Measurements from ENCODE around the gene CCDC148. TPM values are rescaled to one million over a fixed set of nuclear protein-coding genes. Genes with fewer than 3 reads are reported as not detected.
"Not testable (repeated sequence)": the region's sequence is repeated elsewhere in the genome, so short reads cannot be mapped to it uniquely, and the experiment has no call there.

CCDC148 gene
- total RNA-seq, 1 experiment from 2014 or later = not detected

DNA sequence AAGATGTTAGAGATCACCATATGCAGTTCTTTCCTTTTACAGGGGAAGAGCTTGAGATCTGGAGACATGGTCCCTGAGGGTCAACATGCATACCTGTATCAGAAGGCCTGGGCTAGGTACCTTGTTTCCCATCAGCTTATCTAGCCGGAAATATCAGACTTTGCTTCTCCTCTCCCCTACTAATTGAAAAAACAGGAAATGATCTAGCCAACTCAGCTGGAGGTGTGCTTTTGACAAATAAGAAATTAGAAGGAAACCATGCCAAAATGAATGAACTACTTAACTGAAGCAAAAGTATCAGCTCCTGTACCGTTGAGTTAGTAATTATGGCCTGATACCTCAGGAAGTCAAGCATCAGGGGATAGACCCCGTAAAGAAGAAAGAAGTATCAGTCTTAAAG is 20.6 kb upstream of the CCDC148 start:
- no peaks in the 10 kb centered on the region for H3K79me2 ChIP-seq (ENCODE audit: low read length)
- H3K4me3 ChIP-seq (ENCODE audit: low read length) = no peak overlapping the region
- no peak for DNase-seq
- H3K36me3 ChIP-seq (ENCODE audit: insufficient read depth, low read length) = no peaks in the 10 kb centered on the region
- no peaks in the 10 kb centered on the region for H3K27me3 ChIP-seq (ENCODE audit: low read length)
- no peaks in the 10 kb centered on the region for H3K9me3 ChIP-seq (ENCODE audit: low read length)
- H3K4me1 ChIP-seq (ENCODE audit: low read length) = no peaks in the 10 kb centered on the region
- H4K20me1 ChIP-seq (ENCODE audit: insufficient read depth, low read depth, low read length) = no peaks in the 10 kb centered on the region
- no peak overlapping the region for H3K9ac ChIP-seq (ENCODE audit: low read length)
- no peak overlapping the region for H2AFZ ChIP-seq (ENCODE audit: low read length)
- H3K4me2 ChIP-seq (ENCODE audit: low read depth, low read length, poor library complexity, severe bottlenecking) = no peak overlapping the region
- H3K27ac ChIP-seq (ENCODE audit: low read length) = no peak overlapping the region
- no peaks in the 10 kb centered on the region; the same call in 1 of the 2 replicates for H3K9me2 ChIP-seq (replicated peaks; ENCODE audit: insufficient read depth, low read length)

DNA sequence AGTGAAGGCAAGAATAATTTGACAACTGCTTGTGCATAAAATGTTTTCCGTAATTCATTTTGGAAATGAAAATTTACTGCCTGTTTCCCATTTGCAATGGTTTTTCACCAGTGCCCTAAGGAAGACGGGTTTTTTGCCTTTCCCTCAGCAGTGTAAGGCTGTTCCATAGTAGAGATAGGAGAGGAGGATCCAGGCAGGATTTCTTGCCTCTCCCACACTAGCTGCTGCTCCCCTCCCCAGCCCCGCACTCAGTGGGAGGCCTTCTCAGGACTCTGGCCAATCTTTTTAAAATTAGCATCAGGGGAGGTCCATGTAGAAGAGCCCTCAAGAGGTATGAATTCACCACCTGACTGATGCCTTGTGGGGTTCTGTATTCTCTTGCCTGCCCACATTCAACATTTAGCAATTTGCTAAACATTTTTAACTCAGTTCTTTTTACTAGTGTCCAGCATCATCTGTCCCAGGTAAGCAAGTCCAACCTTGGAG is 18.0 kb upstream of the CCDC148 start:
- H3K4me2 ChIP-seq (ENCODE audit: low read depth, low read length, poor library complexity, severe bottlenecking); H3K36me3 ChIP-seq (ENCODE audit: insufficient read depth, low read length); H3K4me3 ChIP-seq (ENCODE audit: low read length); H3K27ac ChIP-seq (ENCODE audit: low read length); H3K4me1 ChIP-seq (ENCODE audit: low read length); H3K9me2 ChIP-seq (replicated peaks; ENCODE audit: insufficient read depth, low read length); DNase-seq; H3K9me3 ChIP-seq (ENCODE audit: low read length); H3K79me2 ChIP-seq (ENCODE audit: low read length); H3K9ac ChIP-seq (ENCODE audit: low read length); H4K20me1 ChIP-seq (ENCODE audit: insufficient read depth, low read depth, low read length); H3K27me3 ChIP-seq (ENCODE audit: low read length); H2AFZ ChIP-seq (ENCODE audit: low read length): not testable (repeated sequence)

DNA sequence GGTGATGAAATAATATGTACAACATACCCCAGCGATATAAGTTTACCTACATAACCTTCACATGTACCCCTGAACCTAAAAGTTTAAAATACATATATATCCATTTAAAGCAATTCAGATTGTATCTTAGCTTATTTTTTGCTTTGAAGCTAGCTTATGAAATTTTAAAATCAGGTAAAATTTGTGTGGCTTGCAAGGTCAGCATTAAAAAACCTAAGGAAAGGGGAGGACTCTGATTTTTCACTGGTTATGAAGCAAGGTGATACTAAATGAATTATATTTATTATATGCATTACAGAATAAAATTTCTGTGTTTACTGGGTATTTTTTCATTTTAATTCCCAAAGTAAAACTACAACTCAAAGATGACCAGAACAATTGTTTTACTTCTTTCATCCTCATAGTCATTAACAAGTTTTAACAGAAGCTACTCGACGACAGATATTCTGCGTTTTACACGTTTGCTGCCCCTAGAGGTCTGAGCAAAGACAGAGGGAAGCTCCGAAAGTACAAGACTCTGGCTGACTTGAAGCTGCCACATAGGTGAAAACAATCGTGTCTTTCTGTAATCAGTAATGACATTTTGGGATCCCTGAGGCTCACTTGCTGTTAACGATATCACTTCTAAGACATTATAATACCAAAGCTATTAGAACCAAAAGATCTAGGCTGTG is 17.3 kb upstream of the CCDC148 start:
- Histone ChIP-seq H3K36me3 (ENCODE audit: insufficient read depth, low read length) (no peaks in the 10 kb centered on the region), H2AFZ (ENCODE audit: low read length) (no peak overlapping the region), H4K20me1 (ENCODE audit: insufficient read depth, low read depth, low read length) (no peaks in the 10 kb centered on the region), H3K27ac (ENCODE audit: low read length) (no peak overlapping the region), H3K79me2 (ENCODE audit: low read length) (no peaks in the 10 kb centered on the region), H3K9ac (ENCODE audit: low read length) (no peak overlapping the region), H3K4me2 (ENCODE audit: low read depth, low read length, poor library complexity, severe bottlenecking) (no peak overlapping the region), H3K9me3 (ENCODE audit: low read length) (no peaks in the 10 kb centered on the region), H3K4me3 (ENCODE audit: low read length) (no peak overlapping the region), H3K9me2 (replicated peaks; ENCODE audit: insufficient read depth, low read length) (no peaks in the 10 kb centered on the region; the same call in 1 of the 2 replicates), H3K4me1 (ENCODE audit: low read length) (no peaks in the 10 kb centered on the region), H3K27me3 (ENCODE audit: low read length) (no peaks in the 10 kb centered on the region)
- no peak for DNase-seq

- H3K36me3 ChIP-seq (ENCODE audit: insufficient read depth, low read length); DNase-seq: not testable (repeated sequence)
Measured at GRCh38 chr2:158473300-158473699, 16.7 kb upstream of the CCDC148 start.

DNA sequence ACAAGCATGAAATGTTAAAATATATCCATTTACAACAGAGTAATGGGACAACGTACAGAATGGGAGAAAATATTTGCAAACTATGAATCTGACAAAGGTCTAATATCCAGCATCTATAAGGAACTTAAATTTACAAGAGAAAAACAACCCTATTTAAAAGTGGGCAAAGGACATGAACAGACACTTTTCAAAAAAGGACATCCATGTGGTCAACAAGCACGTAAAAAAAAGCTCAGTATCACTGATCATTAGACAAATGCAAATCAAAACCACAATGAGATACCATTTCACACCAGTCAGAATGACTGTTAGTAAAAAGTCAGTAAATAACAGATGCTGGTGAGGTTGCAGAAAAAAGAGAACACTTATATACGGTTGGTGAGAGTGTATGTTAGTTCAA is 16.3 kb upstream of the CCDC148 start:
- not testable (repeated sequence) for H2AFZ ChIP-seq (ENCODE audit: low read length); H3K36me3 ChIP-seq (ENCODE audit: insufficient read depth, low read length); H3K27me3 ChIP-seq (ENCODE audit: low read length); H3K9me2 ChIP-seq (replicated peaks; ENCODE audit: insufficient read depth, low read length); H4K20me1 ChIP-seq (ENCODE audit: insufficient read depth, low read depth, low read length); H3K9me3 ChIP-seq (ENCODE audit: low read length); H3K4me1 ChIP-seq (ENCODE audit: low read length); H3K27ac ChIP-seq (ENCODE audit: low read length); H3K4me2 ChIP-seq (ENCODE audit: low read depth, low read length, poor library complexity, severe bottlenecking); H3K79me2 ChIP-seq (ENCODE audit: low read length); DNase-seq; H3K4me3 ChIP-seq (ENCODE audit: low read length); H3K9ac ChIP-seq (ENCODE audit: low read length)

More at GRCh38 chr2:158473300-158473699, 16.7 kb upstream of the CCDC148 start:
- not testable (repeated sequence) for H2AFZ ChIP-seq (ENCODE audit: low read length); H3K27ac ChIP-seq (ENCODE audit: low read length); H3K4me3 ChIP-seq (ENCODE audit: low read length); H3K4me2 ChIP-seq (ENCODE audit: low read depth, low read length, poor library complexity, severe bottlenecking); H3K4me1 ChIP-seq (ENCODE audit: low read length); H4K20me1 ChIP-seq (ENCODE audit: insufficient read depth, low read depth, low read length); H3K9me2 ChIP-seq (replicated peaks; ENCODE audit: insufficient read depth, low read length); H3K9me3 ChIP-seq (ENCODE audit: low read length); H3K9ac ChIP-seq (ENCODE audit: low read length); H3K27me3 ChIP-seq (ENCODE audit: low read length); H3K79me2 ChIP-seq (ENCODE audit: low read length)

DNA sequence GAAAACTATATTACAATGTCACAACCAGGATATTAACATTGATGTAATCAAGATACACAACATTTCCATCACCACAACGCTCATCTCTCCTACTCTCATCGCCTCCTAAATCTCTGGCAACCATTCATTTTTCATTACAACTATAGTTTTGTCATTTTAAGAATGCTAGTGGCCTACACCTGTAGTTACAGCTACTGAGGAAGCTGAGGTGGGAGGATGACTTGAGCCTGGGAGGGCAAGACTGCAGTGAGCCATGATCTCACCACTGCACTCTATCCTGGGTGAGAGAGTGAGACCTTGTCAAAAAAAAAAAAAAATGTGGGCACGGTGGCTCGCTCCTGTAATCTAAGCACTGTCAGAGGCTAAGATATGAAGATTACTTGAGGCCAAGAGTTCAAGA is 10.7 kb upstream of the CCDC148 start:
- H3K9me3 ChIP-seq (ENCODE audit: low read length) = no peaks in the 10 kb centered on the region

DNA sequence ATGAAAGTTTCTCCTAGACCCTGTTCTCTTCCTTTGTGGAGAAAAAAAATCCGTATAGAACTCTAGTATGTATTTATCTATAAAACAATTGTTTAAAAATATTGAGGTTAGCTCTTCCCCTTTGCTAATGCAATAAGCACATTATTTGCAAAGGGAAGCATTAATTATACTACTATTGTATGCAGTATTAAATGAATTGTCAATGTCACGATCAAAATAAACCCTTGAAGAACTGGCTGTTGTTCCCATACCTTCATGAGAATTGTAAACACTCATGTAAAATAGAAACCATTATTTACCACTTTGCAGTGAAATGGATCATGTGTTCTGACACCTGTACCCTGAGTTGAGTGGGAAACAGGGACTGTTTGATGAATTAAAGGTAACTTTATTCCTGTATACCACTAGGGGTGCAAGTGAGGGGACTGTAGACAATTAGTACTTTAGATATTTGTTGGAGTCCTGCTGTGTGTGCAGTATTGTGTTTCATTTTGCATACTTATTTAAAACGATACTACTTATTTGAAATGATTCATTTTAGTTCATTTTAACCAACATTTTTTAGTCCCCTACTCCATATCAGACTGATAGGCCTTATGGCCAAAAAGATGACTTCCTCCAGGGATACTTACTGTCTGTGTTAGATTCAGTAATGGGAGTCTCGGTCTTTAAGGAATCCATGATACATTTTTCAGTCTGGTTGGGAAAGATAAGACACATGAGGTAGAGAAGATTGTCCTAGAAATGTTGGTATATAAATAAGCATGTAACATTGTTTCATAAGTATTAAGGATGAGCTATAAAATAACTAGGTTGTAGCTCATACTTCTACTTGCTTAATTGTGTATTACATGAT is 8.1 kb upstream of the CCDC148 start:
- Histone ChIP-seq H3K27me3 (ENCODE audit: low read length) (no peaks in the 10 kb centered on the region), H3K79me2 (ENCODE audit: low read length) (no peaks in the 10 kb centered on the region), H3K4me2 (ENCODE audit: low read depth, low read length, poor library complexity, severe bottlenecking) (no peak overlapping the region), H3K4me1 (ENCODE audit: low read length) (no peaks in the 10 kb centered on the region), H4K20me1 (ENCODE audit: insufficient read depth, low read depth, low read length) (no peaks in the 10 kb centered on the region), H3K27ac (ENCODE audit: low read length) (no peak overlapping the region), H3K9me2 (replicated peaks; ENCODE audit: insufficient read depth, low read length) (no peaks in the 10 kb centered on the region), H3K36me3 (ENCODE audit: insufficient read depth, low read length) (no peaks in the 10 kb centered on the region), H3K9ac (ENCODE audit: low read length) (no peak overlapping the region), H2AFZ (ENCODE audit: low read length) (no peak overlapping the region), H3K4me3 (ENCODE audit: low read length) (no peak overlapping the region), H3K9me3 (ENCODE audit: low read length) (no peaks in the 10 kb centered on the region)
- peak; percentile 53 for DNase-seq

More for the DNA sequence above, 10.7 kb upstream of the CCDC148 start:
- no peak overlapping the region for H3K4me3 ChIP-seq (ENCODE audit: low read length)
- H3K27ac ChIP-seq (ENCODE audit: low read length) = no peak overlapping the region
- H4K20me1 ChIP-seq (ENCODE audit: insufficient read depth, low read depth, low read length) = no peaks in the 10 kb centered on the region
- H3K36me3 ChIP-seq (ENCODE audit: insufficient read depth, low read length) = no peaks in the 10 kb centered on the region
- H2AFZ ChIP-seq (ENCODE audit: low read length) = no peak overlapping the region
- no peaks in the 10 kb centered on the region for H3K9me2 ChIP-seq (replicated peaks; ENCODE audit: insufficient read depth, low read length)
- H3K4me2 ChIP-seq (ENCODE audit: low read depth, low read length, poor library complexity, severe bottlenecking) = no peak overlapping the region
- no peak for DNase-seq
- no peaks in the 10 kb centered on the region for H3K4me1 ChIP-seq (ENCODE audit: low read length)
- no peaks in the 10 kb centered on the region for H3K79me2 ChIP-seq (ENCODE audit: low read length)
- H3K27me3 ChIP-seq (ENCODE audit: low read length) = no peaks in the 10 kb centered on the region
- no peak overlapping the region for H3K9ac ChIP-seq (ENCODE audit: low read length)

GRCh38 chr2:158463496-158464095 is 7.0 kb upstream of the CCDC148 start:
- Histone ChIP-seq H3K4me1 (ENCODE audit: low read length) (no peaks in the 10 kb centered on the region), H3K9me2 (replicated peaks; ENCODE audit: insufficient read depth, low read length) (no peaks in the 10 kb centered on the region), H3K9me3 (ENCODE audit: low read length) (no peaks in the 10 kb centered on the region), H3K79me2 (ENCODE audit: low read length) (no peaks in the 10 kb centered on the region), H3K27ac (ENCODE audit: low read length) (no peak overlapping the region), H4K20me1 (ENCODE audit: insufficient read depth, low read depth, low read length) (no peaks in the 10 kb centered on the region), H3K4me2 (ENCODE audit: low read depth, low read length, poor library complexity, severe bottlenecking) (no peak overlapping the region), H3K27me3 (ENCODE audit: low read length) (no peaks in the 10 kb centered on the region), H3K4me3 (ENCODE audit: low read length) (no peak overlapping the region), H3K36me3 (ENCODE audit: insufficient read depth, low read length) (no peaks in the 10 kb centered on the region), H2AFZ (ENCODE audit: low read length) (no peak overlapping the region), H3K9ac (ENCODE audit: low read length) (no peak overlapping the region)
- no peak for DNase-seq
